ENCODE results near the gene LIME1. TPM values are rescaled to one million over a fixed set of nuclear protein-coding genes. Genes with fewer than 3 reads are reported as not detected.

The LIME1 gene
- total and polyA plus RNA-seq, 9 donors: 2.5 to 8.1 (median 5.2) TPM

- Histone ChIP-seq H3K36me3 (ENCODE audit: control insufficient read depth, insufficient read depth, low read length) (peaks cover 42% of the 10 kb centered on the region), H3K9me3 (replicated peaks; ENCODE audit: control insufficient read depth, low read depth, low read length) (no peaks in the 10 kb centered on the region), H3K4me1 (ENCODE audit: control insufficient read depth, insufficient read depth, low read length) (peaks cover 29% of the 10 kb centered on the region), H3K27ac (ENCODE audit: low read length) (no peak overlapping the region), H3K27me3 (ENCODE audit: control insufficient read depth, insufficient read depth, low read length) (no peaks in the 10 kb centered on the region), H3K4me3 (ENCODE audit: low read length) (no peak overlapping the region)
- DNase-seq: no peak
- WGBS (ENCODE audit: insufficient coverage): 74% methylated on average over 8 of the region's 15 CpGs
Observed at GRCh38 chr20:63703471-63703975, 32.9 kb upstream of the LIME1 start.

GRCh38 chr20:63703976-63704748 lies 32.3 kb upstream of the LIME1 start:
- Histone ChIP-seq H3K9me3 (replicated peaks; ENCODE audit: control insufficient read depth, low read depth, low read length) (no peaks in the 10 kb centered on the region), H3K36me3 (ENCODE audit: control insufficient read depth, insufficient read depth, low read length) (peaks cover 46% of the 10 kb centered on the region), H3K4me3 (ENCODE audit: low read length) (no peak overlapping the region), H3K4me1 (ENCODE audit: control insufficient read depth, insufficient read depth, low read length) (peaks cover 29% of the 10 kb centered on the region), H3K27me3 (ENCODE audit: control insufficient read depth, insufficient read depth, low read length) (no peaks in the 10 kb centered on the region), H3K27ac (ENCODE audit: low read length) (no peak overlapping the region)
- WGBS (ENCODE audit: insufficient coverage): 90% methylated on average over 10 of the region's 11 CpGs
- peak; percentile 4 for DNase-seq

GRCh38 chr20:63704749-63705117 lies 31.7 kb upstream of the LIME1 start:
- H3K4me3 ChIP-seq (ENCODE audit: low read length): no peak overlapping the region
- no peaks in the 10 kb centered on the region for H3K27me3 ChIP-seq (ENCODE audit: control insufficient read depth, insufficient read depth, low read length)
- 80% methylated on average over 6 of the region's 6 CpGs for WGBS (ENCODE audit: insufficient coverage)
- H3K36me3 ChIP-seq (ENCODE audit: control insufficient read depth, insufficient read depth, low read length): peaks cover 51% of the 10 kb centered on the region
- no peak overlapping the region for H3K27ac ChIP-seq (ENCODE audit: low read length)
- H3K9me3 ChIP-seq (replicated peaks; ENCODE audit: control insufficient read depth, low read depth, low read length): no peaks in the 10 kb centered on the region
- DNase-seq: no peak
- H3K4me1 ChIP-seq (ENCODE audit: control insufficient read depth, insufficient read depth, low read length): peaks cover 23% of the 10 kb centered on the region

- no peak overlapping the region for H3K27ac ChIP-seq (ENCODE audit: low read length)
- H3K9me3 ChIP-seq (replicated peaks; ENCODE audit: control insufficient read depth, low read depth, low read length): no peaks in the 10 kb centered on the region
- H3K27me3 ChIP-seq (ENCODE audit: control insufficient read depth, insufficient read depth, low read length): no peaks in the 10 kb centered on the region
- 91% methylated on average over 8 of the region's 8 CpGs for WGBS (ENCODE audit: insufficient coverage)
- H3K36me3 ChIP-seq (ENCODE audit: control insufficient read depth, insufficient read depth, low read length): peaks cover 53% of the 10 kb centered on the region
- peaks cover 18% of the 10 kb centered on the region for H3K4me1 ChIP-seq (ENCODE audit: control insufficient read depth, insufficient read depth, low read length)
- no peak for DNase-seq
- H3K4me3 ChIP-seq (ENCODE audit: low read length): no peak overlapping the region
Observed at GRCh38 chr20:63705232-63706026, 31.0 kb upstream of the LIME1 start.

- Histone ChIP-seq H3K4me1 (ENCODE audit: control insufficient read depth, insufficient read depth, low read length) (peaks cover 18% of the 10 kb centered on the region), H3K4me3 (ENCODE audit: low read length) (peak overlapping the region; percentile 82), H3K9me3 (replicated peaks; ENCODE audit: control insufficient read depth, low read depth, low read length) (no peaks in the 10 kb centered on the region), H3K36me3 (ENCODE audit: control insufficient read depth, insufficient read depth, low read length) (peaks cover 57% of the 10 kb centered on the region), H3K27ac (ENCODE audit: low read length) (no peak overlapping the region), H3K27me3 (ENCODE audit: control insufficient read depth, insufficient read depth, low read length) (no peaks in the 10 kb centered on the region)
- DNase-seq: no peak
- 85% methylated on average over 6 of the region's 12 CpGs for WGBS (ENCODE audit: insufficient coverage)
Observed at GRCh38 chr20:63706027-63706695, 30.3 kb upstream of the LIME1 start.

GRCh38 chr20:63706852-63707557 lies 29.5 kb upstream of the LIME1 start:
- Histone ChIP-seq H3K9me3 (replicated peaks; ENCODE audit: control insufficient read depth, low read depth, low read length) (no peaks in the 10 kb centered on the region), H3K27me3 (ENCODE audit: control insufficient read depth, insufficient read depth, low read length) (no peaks in the 10 kb centered on the region), H3K4me3 (ENCODE audit: low read length) (peak overlapping the region; percentile 82), H3K4me1 (ENCODE audit: control insufficient read depth, insufficient read depth, low read length) (peaks cover 18% of the 10 kb centered on the region), H3K36me3 (ENCODE audit: control insufficient read depth, insufficient read depth, low read length) (peaks cover 59% of the 10 kb centered on the region), H3K27ac (ENCODE audit: low read length) (peak overlapping the region; percentile 72)
- DNase-seq: peak; percentile 39
- 3% methylated on average over 56 of the region's 56 CpGs for WGBS (ENCODE audit: insufficient coverage)

- H3K36me3 ChIP-seq (ENCODE audit: control insufficient read depth, insufficient read depth, low read length): peaks cover 64% of the 10 kb centered on the region
- under 1% methylated on average over 98 of the region's 98 CpGs for WGBS (ENCODE audit: insufficient coverage)
Observed at GRCh38 chr20:63707558-63708300, 28.7 kb upstream of the LIME1 start, which contains the start of the genes ARFRP1 and ZGPAT. TSS of gene ARFRP1 (minus strand) at chr20:63707976. CDS start at chr20:63707091, 885 bp downstream. TSS of gene ZGPAT (plus strand) at chr20:63708039. CDS start at chr20:63708581, 542 bp downstream.

GRCh38 chr20:63708301-63709148 lies 27.9 kb upstream of the LIME1 start:
- peak; percentile 22 for DNase-seq
- peaks cover 18% of the 10 kb centered on the region for H3K4me1 ChIP-seq (ENCODE audit: control insufficient read depth, insufficient read depth, low read length)

More at GRCh38 chr20:63707558-63708300, 28.7 kb upstream of the LIME1 start, which contains the start of the genes ARFRP1 and ZGPAT:
- peak within 1 kb of the TSS; percentile 72 for H3K27ac ChIP-seq (ENCODE audit: low read length)
- peaks cover 18% of the 10 kb centered on the region for H3K4me1 ChIP-seq (ENCODE audit: control insufficient read depth, insufficient read depth, low read length)
- no peaks in the 10 kb centered on the region for H3K9me3 ChIP-seq (replicated peaks; ENCODE audit: control insufficient read depth, low read depth, low read length)
- H3K4me3 ChIP-seq (ENCODE audit: low read length): peak within 1 kb of the TSS; percentile 82
- H3K27me3 ChIP-seq (ENCODE audit: control insufficient read depth, insufficient read depth, low read length): no peaks in the 10 kb centered on the region
- DNase-seq: peak; percentile 94

More at GRCh38 chr20:63708301-63709148, 27.9 kb upstream of the LIME1 start:
- no peaks in the 10 kb centered on the region for H3K9me3 ChIP-seq (replicated peaks; ENCODE audit: control insufficient read depth, low read depth, low read length)
- peaks cover 60% of the 10 kb centered on the region for H3K36me3 ChIP-seq (ENCODE audit: control insufficient read depth, insufficient read depth, low read length)
- 18% methylated on average over 61 of the region's 67 CpGs for WGBS (ENCODE audit: insufficient coverage)
- peak overlapping the region; percentile 82 for H3K4me3 ChIP-seq (ENCODE audit: low read length)
- H3K27me3 ChIP-seq (ENCODE audit: control insufficient read depth, insufficient read depth, low read length): no peaks in the 10 kb centered on the region
- peak overlapping the region; percentile 21 for H3K27ac ChIP-seq (ENCODE audit: low read length)

All from muscle of leg (tissue), 11 donors.